HG02571 (cell line): Measurements from ENCODE around the gene CKB.

Source experiments
- ATAC-seq: cut with Tn5 transposase; IDR thresholded peaks from one replicate; pipeline ENCODE4 v1.9.1; 2021; ENCODE audit warnings: mild to moderate bottlenecking, moderate library complexity; ENCODE audit not compliant: unreplicated experiment

The CKB gene

DNA sequence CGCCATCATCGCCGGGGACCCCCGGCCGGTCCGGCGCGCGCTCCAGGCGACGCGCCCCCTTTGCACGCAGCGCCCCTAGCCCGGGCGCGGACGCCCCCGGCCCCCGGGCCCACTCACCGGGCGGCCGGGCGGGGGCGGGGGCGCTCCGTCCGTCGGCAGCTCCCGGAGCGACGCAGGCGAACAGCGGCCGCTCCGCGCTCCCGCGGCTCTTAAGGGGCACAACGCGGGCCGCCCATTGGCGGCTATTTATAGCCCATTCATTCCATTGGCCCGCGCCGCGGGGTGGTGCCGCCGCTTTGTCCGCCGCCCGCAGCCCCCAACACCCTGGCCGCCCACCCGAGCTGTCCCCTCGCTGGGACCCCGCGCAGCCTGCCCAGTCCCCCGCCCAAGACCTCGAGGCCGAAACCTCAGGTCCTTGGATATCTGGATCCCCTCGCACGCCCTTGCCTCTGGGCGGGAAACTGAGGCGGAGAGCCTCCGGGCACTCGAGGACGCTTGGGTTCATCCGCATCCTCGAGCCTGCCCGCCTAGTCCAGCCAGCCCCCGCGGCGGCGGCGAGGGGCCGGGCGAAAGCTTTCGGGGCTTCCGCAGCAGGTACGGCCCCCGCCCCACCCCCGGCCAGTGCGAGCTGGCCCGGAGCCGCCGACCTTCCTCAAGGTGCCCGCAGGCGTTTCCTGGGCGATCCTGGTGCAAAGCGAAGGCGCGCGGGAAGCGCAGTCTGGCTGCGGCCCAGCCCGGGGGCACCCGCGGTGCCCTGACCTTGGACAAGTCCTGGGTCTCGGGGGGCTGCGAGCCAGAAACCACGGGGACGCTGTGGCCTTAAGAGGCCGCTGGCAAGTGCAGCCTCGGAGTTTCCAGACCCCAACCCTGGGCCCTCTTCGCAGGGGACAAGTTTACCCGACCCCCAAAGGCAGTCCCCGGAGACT lies at the start of gene CKB:
TSS of gene CKB (minus strand) at position 182 of the 926 bp plus-strand sequence. CDS start 337 bp downstream, outside the sequence.
- no peak for ATAC-seq

DNA sequence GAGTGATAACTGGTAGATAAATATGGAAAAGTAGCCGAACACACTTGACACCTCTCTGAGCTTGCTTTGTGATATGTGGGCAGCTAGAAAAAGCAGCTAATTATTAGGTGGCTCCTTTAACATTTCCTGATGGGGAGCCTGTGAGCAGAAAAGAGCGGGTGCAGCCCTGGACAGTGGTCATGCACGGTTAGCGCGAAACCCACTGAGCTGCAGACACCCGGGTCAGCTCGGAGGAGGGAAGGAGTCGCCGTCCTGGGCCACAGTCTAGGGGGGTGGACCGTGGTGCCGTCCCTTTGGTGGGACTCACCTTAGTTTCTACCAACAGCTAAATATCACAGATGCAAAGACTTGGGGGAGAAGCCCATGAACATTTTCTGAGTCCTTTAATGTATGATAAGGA lies 46.8 kb upstream of the CKB start:
- ATAC-seq: no peak

DNA sequence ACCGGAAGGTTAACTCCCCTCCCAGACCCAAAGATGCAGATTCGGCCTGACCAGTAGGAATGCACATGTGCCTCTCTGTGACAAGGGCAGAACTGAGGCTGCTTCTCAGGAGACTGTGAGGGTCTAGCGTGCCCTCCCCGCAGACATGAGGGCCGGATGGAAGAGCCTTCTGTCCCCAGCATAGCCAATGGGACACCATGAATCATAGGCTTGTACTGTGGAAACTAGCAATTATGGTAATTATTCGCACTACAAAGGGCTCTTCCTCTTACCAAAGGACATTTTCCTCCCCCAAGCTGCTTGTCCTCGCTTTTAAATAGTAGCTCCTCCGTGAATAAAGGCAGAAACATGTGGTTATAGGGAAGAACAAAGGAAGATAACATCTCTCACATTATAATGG lies 46.3 kb upstream of the CKB start:
- ATAC-seq: no peak

GRCh38 chr14:103563844-103564505 lies 41.3 kb upstream of the CKB start:
- ATAC-seq: no peak

DNA sequence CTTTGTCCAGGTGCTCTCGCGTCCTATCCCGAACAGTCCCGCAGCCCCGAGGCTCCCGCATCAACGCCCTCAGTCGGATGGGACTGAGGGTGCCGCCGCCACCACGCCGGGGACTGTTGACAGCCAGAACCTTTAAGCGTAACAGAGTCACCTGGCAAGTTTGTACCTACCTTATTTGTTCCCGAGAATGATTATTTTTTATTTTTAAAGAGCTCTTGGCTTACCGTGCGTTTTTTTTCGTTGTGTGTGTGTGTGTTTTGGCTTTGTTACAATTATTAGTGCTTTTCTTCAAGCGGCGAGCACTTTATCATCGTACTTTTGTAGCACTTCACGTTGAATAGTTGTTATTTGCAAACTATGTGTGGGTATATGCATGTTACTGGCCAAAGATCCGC lies 40.6 kb upstream of the CKB start:
- no peak for ATAC-seq

DNA sequence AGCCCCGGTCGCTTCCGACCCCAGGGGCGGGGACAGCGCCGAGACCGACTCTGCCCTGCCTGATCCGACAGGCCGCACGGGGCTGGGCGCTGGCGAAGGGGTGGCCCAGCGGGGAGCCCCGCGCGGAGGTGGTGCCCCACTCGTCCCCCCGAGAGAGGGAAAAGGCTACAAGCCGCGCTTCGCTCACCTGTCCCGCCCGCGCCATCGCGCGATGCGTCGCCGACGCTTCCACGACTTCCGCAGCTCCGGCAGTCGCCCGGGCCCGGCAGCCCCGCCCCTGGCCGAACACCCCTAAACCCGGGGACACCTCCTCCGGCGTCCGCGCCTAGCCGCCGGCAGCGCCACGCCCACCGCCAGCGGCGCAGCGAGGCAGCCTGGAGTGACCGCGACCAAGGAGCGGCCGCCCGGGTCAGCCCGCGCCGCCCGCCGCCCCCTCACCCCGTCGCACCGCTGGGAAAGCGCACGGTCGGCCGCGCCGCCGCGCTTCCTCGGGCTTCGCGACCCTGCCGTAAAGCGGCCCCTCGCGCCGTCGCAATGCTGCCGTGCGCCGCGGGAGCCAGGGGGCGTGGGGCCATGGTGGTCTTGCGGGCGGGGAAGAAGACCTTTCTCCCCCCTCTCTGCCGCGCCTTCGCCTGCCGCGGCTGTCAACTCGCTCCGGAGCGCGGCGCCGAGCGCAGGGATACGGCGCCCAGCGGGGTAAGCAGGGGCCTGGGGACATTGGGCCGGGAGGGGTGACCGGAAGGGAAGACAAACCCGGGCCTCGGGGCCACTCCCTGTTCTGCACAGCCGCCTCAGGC lies 40.0 kb upstream of the CKB start, which contains the start of the genes BAG5 and COA8:
TSS of gene BAG5 (minus strand) at position 229 of the 797 bp plus-strand sequence. CDS start 1,493 bp downstream, outside the sequence.
TSS of gene COA8 (plus strand) at position 532 of the 797 bp plus-strand sequence. CDS start at position 574, 42 bp downstream.
- ATAC-seq: peak; percentile 72

DNA sequence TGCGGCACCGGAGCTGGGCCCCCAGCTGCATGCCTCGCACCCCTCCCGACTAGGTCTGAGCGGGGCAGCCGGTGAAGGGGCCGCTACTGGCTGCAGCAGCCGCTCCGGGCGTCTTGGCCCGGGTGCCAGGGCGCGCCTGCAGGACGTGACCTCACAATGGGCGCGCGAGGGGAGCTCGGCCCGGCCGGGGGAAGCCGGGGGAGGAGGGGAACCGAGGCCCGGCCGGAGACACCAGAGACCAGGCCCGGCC lies 39.5 kb upstream of the CKB start:
- ATAC-seq: peak; percentile 20

DNA sequence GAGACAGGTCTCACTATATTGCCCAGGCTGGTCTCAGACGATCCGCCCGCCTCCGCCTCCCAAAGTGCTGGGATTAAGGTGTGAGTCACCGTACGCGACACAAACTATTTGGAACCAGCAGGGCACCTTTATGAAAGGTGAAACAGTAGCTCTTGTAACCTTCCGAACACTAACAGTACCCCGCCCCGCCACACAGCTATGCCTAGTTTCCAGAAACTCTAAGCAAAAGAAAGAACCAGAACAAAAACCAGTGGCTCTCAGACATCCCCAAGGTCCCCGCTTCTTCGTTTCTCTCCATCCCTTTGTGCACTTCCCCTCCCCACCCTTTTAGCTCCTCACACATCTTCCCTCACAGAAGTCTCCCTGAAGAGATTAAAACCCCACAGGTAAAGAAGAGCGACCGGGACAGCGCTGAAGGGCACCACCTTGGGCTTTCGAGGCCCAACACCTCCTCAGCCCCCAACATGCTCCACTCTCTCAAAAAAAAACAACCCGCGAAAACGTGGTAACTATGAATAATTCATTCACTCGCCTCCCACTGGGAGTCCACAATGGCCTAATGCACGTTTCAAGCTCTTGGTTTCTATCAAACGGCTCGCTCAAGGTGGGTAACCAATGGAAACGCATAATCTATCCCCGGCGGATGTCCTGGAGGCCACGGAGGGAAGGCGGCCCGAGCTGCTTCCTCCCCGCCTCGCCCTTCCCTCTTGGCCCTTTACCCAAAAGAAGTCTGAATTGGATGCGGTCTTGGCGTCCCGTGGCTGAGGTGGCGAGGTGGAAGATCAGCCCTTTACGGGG lies 39.0 kb upstream of the CKB start:
- ATAC-seq: peak; percentile 13

DNA sequence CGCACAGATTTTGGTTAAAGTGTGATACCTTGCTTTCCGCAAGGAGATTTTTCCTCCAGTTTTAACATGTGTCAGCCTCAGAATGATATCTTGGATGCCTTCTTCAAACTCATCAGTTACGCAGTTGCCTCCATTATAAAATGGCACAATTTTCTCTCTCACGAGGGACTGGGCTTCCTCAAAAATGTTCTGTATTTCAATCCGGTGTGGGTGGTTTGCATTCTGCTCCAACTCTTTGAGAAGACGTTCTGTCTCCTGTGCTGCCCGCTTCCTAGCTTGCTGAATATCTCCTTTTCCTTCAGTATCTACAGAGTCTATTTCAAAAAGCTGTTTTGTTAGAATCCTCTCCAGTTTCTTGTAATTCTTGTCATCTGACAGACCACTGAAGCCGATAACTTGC lies 38.1 kb upstream of the CKB start:
- ATAC-seq: no peak

- ATAC-seq: no peak
Observed at GRCh38 chr14:103559766-103560165, 37.1 kb upstream of the CKB start.

- no peak for ATAC-seq
Observed at GRCh38 chr14:103558071-103558882, 35.6 kb upstream of the CKB start.

- no peak for ATAC-seq
Observed at GRCh38 chr14:103556946-103557758, 34.5 kb upstream of the CKB start.

GRCh38 chr14:103555559-103556337 lies 33.1 kb upstream of the CKB start:
- no peak for ATAC-seq

GRCh38 chr14:103552846-103553210 lies 30.2 kb upstream of the CKB start:
- no peak for ATAC-seq

- no peak for ATAC-seq
Observed at GRCh38 chr14:103552011-103552845, 29.6 kb upstream of the CKB start.

DNA sequence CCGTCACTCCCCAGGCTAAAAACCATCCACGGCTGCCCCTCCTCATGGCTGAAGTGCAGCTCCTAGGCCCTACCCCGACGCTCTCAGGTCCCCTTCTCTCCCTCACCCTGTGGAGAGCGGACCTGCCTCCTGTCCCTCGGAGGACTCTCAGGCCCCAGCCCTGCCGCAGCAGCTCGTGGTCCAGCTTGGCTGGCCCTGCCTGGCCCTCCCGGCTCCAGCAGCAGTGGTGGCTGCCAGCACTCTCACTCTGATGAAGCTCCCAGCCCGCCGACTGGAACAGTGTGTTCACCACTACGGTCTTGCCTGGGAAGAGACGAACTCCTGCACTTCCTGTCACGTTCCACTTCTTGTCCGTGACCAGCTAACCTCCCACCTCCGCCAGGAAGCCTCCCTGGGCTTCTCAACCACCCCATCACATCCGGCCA lies 28.7 kb upstream of the CKB start:
- ATAC-seq: no peak
